ENCODE measurements around the gene SIRT2.

- no peak for TF ChIP-seq POLR2A (IDR thresholded peaks at IDR 0.05)
- TF ChIP-seq CTCF (IDR thresholded peaks at IDR 0.05), result no peak
- peak in 1 of 2 donors; percentile 23 for TF ChIP-seq EP300 (IDR thresholded peaks at IDR 0.05)
These were observed 47.0 kb downstream of the SIRT2 start for GRCh38 chr19:38852231-38853044.

All from tibial nerve (tissue), 4 donors.